Keratinocyte (primary cell): ENCODE results near the gene ERGIC1. TPM values are rescaled to one million over a fixed set of nuclear protein-coding genes. Genes with fewer than 3 reads are reported as not detected.

Source experiments
- DNase-seq: peaks from one replicate; pipeline ENCODE4 v3.0.0-alpha.2; 2011; ENCODE audit warnings: low read depth, missing footprints, low spot score
- FAIRE-seq: peaks from 2 replicates; lab custom pipeline; 2011; peaks lifted over from hg19 to GRCh38; lab: Jason Lieb, UNC
- H2AFZ ChIP-seq: 2 replicates; pipeline ENCODE4 v1.6.0; 2012; ENCODE audit warnings: low read length, control low read depth, inconsistent platforms; ENCODE audit not compliant: control insufficient read depth
- H3K27ac ChIP-seq: 2 replicates; pipeline ENCODE4 v1.5.1; 2011; ENCODE audit warnings: low read length; ENCODE audit not compliant: control insufficient read depth, insufficient read depth
- H3K27me3 ChIP-seq: 3 replicates; pipeline ENCODE4 v1.6.0; 2011; ENCODE audit warnings: low read length; ENCODE audit not compliant: control insufficient read depth, insufficient read depth; ENCODE audit errors: extremely low read depth
- H3K36me3 ChIP-seq, 2 experiments: 2 replicates in 1 of 2; 3 replicates in 1 of 2; pipeline ENCODE4 v1.5.1; 2011; ENCODE audit warnings: low read length in 2 of 2, mild to moderate bottlenecking in 1 of 2; ENCODE audit not compliant: control insufficient read depth in 2 of 2, insufficient read depth in 2 of 2; ENCODE audit errors: extremely low read depth in 1 of 2
- H3K4me1 ChIP-seq: 3 replicates; pipeline ENCODE4 v1.5.1; 2011; ENCODE audit warnings: low read length; ENCODE audit not compliant: control insufficient read depth, insufficient read depth; ENCODE audit errors: extremely low read depth
- H3K4me2 ChIP-seq: 3 replicates; pipeline ENCODE4 v1.6.0; 2011; ENCODE audit warnings: low read depth, low read length; ENCODE audit not compliant: control insufficient read depth, insufficient read depth; ENCODE audit errors: extremely low read depth
- H3K4me3 ChIP-seq, 3 experiments: fragments of 200-600 bp in 1 of 3; sonication (generic) in 1 of 3; 2 replicates in 2 of 3; 3 replicates in 1 of 3; pipeline ENCODE4 v1.5.1; 2011 to 2016; ENCODE audit warnings: low read length in 3 of 3, mild to moderate bottlenecking in 3 of 3, control low read depth in 2 of 3, inconsistent platforms in 1 of 3, low read depth in 1 of 3, mixed read lengths in 1 of 3, mixed run types in 1 of 3, moderate library complexity in 1 of 3; ENCODE audit not compliant: control insufficient read depth in 2 of 3, insufficient read depth in 2 of 3; ENCODE audit errors: extremely low read depth in 1 of 3
- H3K79me2 ChIP-seq: 2 replicates; pipeline ENCODE4 v1.6.0; 2012; ENCODE audit warnings: low read length; ENCODE audit not compliant: control insufficient read depth, insufficient read depth
- H3K9ac ChIP-seq: 3 replicates; pipeline ENCODE4 v1.6.0; 2011; ENCODE audit warnings: low read length; ENCODE audit not compliant: control insufficient read depth, insufficient read depth; ENCODE audit errors: extremely low read depth
- H3K9me1 ChIP-seq: 3 replicates; pipeline ENCODE4 v1.6.0; 2011; ENCODE audit warnings: low read length; ENCODE audit not compliant: control insufficient read depth, insufficient read depth; ENCODE audit errors: extremely low read depth
- H3K9me3 ChIP-seq: 2 replicates; pipeline ENCODE4 v1.5.1; 2012; ENCODE audit warnings: low read depth, low read length; ENCODE audit not compliant: control insufficient read depth
- H4K20me1 ChIP-seq: 3 replicates; pipeline ENCODE4 v1.6.0; 2011; ENCODE audit warnings: low read length; ENCODE audit not compliant: control insufficient read depth, insufficient read depth; ENCODE audit errors: extremely low read depth
- EZH2 ChIP-seq: IDR thresholded peaks from one replicate; pipeline ENCODE4 v1.6.1; 2012; ENCODE audit warnings: inconsistent platforms, mild to moderate bottlenecking, low read length, moderate library complexity
- dilution Hi-C: fragments of 300-500 bp; cut with MboI; formaldehyde crosslinking; loops from one replicate; pipeline ENCODE4 v1.7.0; 2020; ENCODE audit warnings: low sequenced_read_pairs; ENCODE audit not compliant: extremely low pct_ligation_motif_present
- polyA plus RNA-seq, 5 experiments: library from polyadenylated mRNA; depleted of rRNA in 3 of 5; stranded (reverse) in 3 of 5; stranded (forward) in 1 of 5; unstranded in 1 of 5; fragments of >200 nt; gene quantifications; 1 replicate in 1 of 5; 2 replicates in 3 of 5; 3 replicates in 1 of 5; pipeline versions ENCODE4 v1.2.1 to v1.2.3, GENCODE V29; 2011 to 2012; ENCODE audit warnings: missing spikeins in 2 of 5, low read depth in 1 of 5, low replicate concordance in 1 of 5
- TF ChIP-seq, protein P1 (sequence below), 3 experiments: IDR thresholded peaks in 1 of 3; conservative IDR thresholded peaks in 1 of 3; optimal IDR thresholded peaks in 1 of 3; 2 replicates in 2 of 3; 3 replicates in 1 of 3; pipeline versions ENCODE3 to v1.5.1; 2011; ENCODE audit warnings: low read length in 3 of 3, mild to moderate bottlenecking in 3 of 3, moderate library complexity in 2 of 3, control low read depth in 1 of 3, inconsistent platforms in 1 of 3; ENCODE audit not compliant: insufficient read depth in 2 of 3; ENCODE audit errors: extremely low read depth in 1 of 3

The ERGIC1 gene
- polyA plus RNA-seq, 1 donor (not counting 4 experiments of a cell fraction or from before 2014, with no cell fraction given), result 93.4 TPM

DNA sequence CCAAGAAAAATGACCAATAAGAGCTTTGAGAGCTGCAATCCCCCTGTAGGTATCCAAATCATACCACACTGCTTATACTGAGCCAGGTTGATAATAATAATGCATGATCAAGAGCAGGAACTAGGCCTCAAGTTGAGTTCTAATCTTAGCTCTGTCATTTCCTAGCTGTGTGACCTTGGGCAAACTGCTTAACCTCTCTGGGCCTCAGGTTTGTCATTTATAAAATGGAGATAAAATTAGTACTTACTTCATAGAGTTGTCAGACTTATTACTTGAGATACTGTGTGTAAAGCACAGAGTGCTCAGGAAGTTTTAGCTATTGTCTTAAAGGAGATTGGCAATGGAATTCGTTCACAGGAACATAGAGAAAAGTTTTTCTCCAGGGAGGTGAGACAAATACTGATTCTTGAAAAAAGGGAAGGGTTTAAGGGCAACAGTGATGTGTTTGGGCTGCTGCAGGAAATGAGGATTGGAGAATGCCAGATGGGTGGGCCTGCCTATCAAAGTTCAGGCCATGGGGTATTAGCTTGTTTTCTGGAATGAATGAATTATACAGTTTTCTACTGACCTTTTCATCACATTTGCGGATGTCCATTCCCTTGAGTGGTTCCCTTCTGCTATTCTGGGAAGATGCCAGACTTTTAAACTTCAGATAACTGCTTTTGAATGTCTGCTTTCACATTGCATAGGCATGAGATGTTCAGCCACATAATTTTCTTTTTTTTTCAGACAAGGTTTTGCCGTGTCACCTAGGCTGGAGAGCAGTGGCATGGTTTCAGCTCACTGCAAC is 139.3 kb downstream of the ERGIC1 start:
- Histone ChIP-seq H3K4me2 (no peak overlapping the region), H3K9me1 (no peaks in the 10 kb centered on the region), H3K27me3 (no peaks in the 10 kb centered on the region), H3K4me1 (no peaks in the 10 kb centered on the region), H3K4me3 (no peak overlapping the region), H3K9ac (no peak overlapping the region), H2AFZ (no peak overlapping the region), H3K79me2 (no peaks in the 10 kb centered on the region), H3K36me3 (peaks cover 7 to 8% of the 10 kb centered on the region in 2 experiments), H4K20me1 (no peaks in the 10 kb centered on the region), H3K27ac (no peak overlapping the region), H3K9me3 (no peaks in the 10 kb centered on the region)
- FAIRE-seq (no peak), DNase-seq (no peak)
- no peak for TF ChIP-seq EZH2
- TF ChIP-seq, protein P1, sequence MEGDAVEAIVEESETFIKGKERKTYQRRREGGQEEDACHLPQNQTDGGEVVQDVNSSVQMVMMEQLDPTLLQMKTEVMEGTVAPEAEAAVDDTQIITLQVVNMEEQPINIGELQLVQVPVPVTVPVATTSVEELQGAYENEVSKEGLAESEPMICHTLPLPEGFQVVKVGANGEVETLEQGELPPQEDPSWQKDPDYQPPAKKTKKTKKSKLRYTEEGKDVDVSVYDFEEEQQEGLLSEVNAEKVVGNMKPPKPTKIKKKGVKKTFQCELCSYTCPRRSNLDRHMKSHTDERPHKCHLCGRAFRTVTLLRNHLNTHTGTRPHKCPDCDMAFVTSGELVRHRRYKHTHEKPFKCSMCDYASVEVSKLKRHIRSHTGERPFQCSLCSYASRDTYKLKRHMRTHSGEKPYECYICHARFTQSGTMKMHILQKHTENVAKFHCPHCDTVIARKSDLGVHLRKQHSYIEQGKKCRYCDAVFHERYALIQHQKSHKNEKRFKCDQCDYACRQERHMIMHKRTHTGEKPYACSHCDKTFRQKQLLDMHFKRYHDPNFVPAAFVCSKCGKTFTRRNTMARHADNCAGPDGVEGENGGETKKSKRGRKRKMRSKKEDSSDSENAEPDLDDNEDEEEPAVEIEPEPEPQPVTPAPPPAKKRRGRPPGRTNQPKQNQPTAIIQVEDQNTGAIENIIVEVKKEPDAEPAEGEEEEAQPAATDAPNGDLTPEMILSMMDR (optimal IDR thresholded peaks at IDR 0.05 in 1 of 3, IDR thresholded peaks at IDR 0.05 in 1 of 3, conservative IDR thresholded peaks at IDR 0.05 in 1 of 3; ENCODE audit: extremely low read depth in 1 of 3, insufficient read depth in 2 of 3, low read length in 3 of 3), result no peak
- dilution Hi-C loops, result no loop called here

DNA sequence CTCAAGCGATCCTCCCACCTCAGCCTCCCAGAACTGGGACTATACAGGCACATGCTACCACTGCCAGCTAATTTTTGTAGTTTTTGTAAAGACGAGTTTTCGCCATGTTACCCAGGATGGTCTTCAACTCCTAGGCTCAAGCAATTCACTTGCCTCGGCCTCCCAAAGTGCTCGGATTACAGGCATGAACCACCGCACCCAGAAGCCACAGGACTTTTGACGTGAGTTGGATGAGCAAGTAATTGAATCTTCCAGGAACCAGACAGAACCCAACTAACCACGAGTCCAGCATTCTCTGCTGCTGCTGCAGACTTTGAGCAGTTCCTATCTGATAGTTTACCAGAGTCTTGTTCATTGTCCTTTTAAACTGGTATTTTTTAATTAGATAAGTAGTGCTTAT is 139.9 kb downstream of the ERGIC1 start:
- no peak overlapping the region for H3K4me3 ChIP-seq
- no peak for DNase-seq
- no peaks in the 10 kb centered on the region for H4K20me1 ChIP-seq
- dilution Hi-C loops, result no loop called here
- H3K79me2 ChIP-seq, result no peaks in the 10 kb centered on the region
- no peak for TF ChIP-seq EZH2
- H3K27me3 ChIP-seq, result no peaks in the 10 kb centered on the region
- H3K4me1 ChIP-seq, result no peaks in the 10 kb centered on the region
- no peak for FAIRE-seq
- no peaks in the 10 kb centered on the region for H3K9me1 ChIP-seq
- no peak overlapping the region for H3K27ac ChIP-seq
- H3K4me2 ChIP-seq, result no peak overlapping the region
- peaks cover 5 to 7% of the 10 kb centered on the region in 2 experiments for H3K36me3 ChIP-seq
- no peaks in the 10 kb centered on the region for H3K9me3 ChIP-seq
- H2AFZ ChIP-seq, result no peak overlapping the region
- H3K9ac ChIP-seq, result no peak overlapping the region
